Bronchial smooth muscle cell (primary cell): ENCODE results near the gene GCNA. TPM values are rescaled to one million over a fixed set of nuclear protein-coding genes. Genes with fewer than 3 reads are reported as not detected.

Experiments
- total RNA-seq: library from RNA; depleted of rRNA; stranded (reverse); fragments of >200 nt; gene quantifications from 2 replicates; pipeline ENCODE4 v1.2.1, GENCODE V29; 2014

Gene GCNA, protein sequence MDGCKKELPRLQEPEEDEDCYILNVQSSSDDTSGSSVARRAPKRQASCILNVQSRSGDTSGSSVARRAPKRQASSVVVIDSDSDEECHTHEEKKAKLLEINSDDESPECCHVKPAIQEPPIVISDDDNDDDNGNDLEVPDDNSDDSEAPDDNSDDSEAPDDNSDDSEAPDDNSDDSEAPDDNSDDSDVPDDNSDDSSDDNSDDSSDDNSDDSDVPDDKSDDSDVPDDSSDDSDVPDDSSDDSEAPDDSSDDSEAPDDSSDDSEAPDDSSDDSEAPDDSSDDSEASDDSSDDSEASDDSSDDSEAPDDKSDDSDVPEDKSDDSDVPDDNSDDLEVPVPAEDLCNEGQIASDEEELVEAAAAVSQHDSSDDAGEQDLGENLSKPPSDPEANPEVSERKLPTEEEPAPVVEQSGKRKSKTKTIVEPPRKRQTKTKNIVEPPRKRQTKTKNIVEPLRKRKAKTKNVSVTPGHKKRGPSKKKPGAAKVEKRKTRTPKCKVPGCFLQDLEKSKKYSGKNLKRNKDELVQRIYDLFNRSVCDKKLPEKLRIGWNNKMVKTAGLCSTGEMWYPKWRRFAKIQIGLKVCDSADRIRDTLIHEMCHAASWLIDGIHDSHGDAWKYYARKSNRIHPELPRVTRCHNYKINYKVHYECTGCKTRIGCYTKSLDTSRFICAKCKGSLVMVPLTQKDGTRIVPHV
- 1.1 and 2.2 TPM in 2 replicates for total RNA-seq

DNA sequence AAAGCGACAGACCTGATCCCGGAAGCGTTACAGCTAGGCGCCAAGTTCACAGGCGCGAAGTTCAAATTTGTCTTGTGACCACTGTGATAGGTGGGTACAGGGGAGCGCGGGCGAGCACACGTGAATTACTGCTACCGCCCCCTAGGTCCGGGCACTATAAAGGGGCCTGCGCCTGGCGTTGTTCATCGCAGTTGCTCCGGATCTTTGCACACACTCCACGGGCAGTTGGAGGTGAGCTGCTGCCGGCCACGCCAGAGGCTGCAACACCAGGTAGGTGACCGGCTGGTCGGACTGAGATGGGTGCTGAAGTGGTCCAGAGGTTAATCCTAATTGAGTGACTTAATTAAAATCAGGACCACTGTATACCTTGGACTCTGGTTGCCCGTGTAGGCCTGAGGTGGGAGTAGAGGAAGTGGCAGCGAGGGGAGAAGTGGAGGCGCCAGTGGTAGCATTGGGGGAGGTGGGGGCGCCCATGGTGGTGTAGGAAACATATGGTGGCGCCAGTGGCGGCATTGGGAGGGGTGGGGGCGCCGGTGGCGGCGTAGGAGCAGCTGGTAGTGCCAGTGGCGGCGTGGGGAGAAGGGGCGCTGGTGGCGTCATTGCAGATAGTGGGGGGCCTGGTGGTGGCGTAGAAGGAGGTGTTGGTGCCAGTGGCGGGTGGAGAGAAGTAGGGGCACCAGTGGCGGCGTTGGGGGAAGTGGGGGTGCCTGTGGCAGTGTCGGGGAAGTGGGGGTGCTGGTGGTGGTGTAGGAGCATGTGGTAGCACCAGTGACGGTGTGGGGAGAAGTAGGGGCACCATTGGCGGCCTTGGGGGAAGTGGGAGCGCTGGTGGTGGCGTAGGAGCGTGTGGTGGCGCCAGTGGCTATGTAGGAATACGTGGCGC lies at the start of gene GCNA:
Gene GCNA (plus strand): TSS at position 185 of the 883 bp plus-strand sequence. CDS start 2,385 bp downstream, outside the sequence.

DNA sequence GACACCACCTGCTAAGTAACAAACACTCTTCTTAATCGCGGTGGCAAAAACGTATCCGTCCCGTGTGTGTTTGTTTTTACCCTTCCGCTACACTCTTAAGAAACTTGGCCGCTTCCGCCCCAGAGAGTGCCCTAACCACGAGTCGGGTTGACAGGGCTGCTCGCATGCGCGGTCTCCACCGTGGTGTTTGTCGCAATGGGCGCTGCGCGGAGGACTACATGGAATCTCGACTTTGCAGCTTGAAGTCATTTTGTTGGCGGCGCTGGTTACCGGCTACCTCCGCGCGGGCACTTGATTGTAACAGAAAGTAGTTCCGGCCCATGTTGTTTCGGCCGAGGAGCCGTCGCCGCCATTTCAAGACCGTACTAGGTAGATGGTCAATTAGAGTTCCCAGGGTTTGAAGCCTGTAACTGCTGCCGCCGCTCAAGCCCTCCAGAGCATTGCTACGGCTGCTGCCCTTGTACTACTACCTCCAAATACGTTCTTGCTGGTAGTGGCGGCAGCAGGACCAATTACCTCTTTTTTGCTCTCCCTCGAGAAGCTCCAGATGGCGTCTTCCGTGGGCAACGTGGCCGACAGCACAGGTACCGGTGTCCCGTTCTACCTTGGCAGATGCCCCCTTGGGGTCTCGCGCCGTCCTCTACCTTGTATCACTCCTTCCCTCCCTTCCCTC lies 45.3 kb upstream of the GCNA start, which contains the start of gene OGT:
Gene OGT (plus strand): TSS at position 352 of the 673 bp plus-strand sequence. CDS start 196 bp downstream, at position 548.

DNA sequence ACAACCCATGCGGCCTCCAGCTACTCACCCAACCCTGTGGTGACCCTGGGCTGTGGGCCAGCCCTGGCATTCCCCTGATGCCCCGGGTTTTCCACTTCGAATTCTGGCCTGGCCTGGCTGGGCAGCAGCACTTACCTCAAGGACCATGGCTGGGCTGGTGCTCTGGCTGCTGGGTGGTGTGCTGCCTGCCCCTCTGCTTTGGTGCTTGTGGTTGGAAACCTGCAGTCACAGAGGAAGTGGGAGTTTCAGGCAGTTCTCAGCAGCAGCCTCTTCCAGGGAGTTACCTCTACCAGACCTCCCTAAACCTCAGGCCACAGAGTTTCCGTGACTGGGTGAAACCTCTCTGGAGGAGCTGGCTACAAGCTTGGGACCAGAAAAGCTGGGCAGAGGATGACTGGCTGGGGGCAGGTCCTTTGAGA lies 40.1 kb downstream of the GCNA start, which contains the start of gene CXCR3:
Gene CXCR3 (minus strand): TSS at position 209 of the 419 bp plus-strand sequence. CDS start 62 bp downstream, at position 147.

Other genes with a start within 250 kb of the GCNA start
- gene TAF1, start 212.1 kb upstream of the GCNA start, total RNA-seq = 46.5 and 58.0 TPM in 2 replicates
- gene OGT, start 45.3 kb upstream of the GCNA start, total RNA-seq = 56.1 and 79.6 TPM in 2 replicates
- gene CXCR3, start 40.1 kb downstream of the GCNA start, total RNA-seq = not detected in 2 replicates
- not detected in 2 replicates for gene CXorf49, start 139.8 kb downstream of the GCNA start, total RNA-seq
- not detected in 2 replicates for gene CXorf49B, start 184.9 kb downstream of the GCNA start, total RNA-seq